Psoas muscle (tissue), 8 donors: ENCODE data around the gene SLC15A5. TPM values are rescaled to one million over a fixed set of nuclear protein-coding genes. Genes with fewer than 3 reads are reported as not detected.

Experiments
- ATAC-seq, 4 donors: fragments of 200-7000 bp; cut with Tn5 transposase; one replicate each; pipeline ENCODE4 v1.9.1; 2020; ENCODE audit warnings: moderate library complexity in 3 of 4, mild to moderate bottlenecking in 2 of 4
- DNase-seq, 2 donors: peaks; one replicate each; pipeline ENCODE4 v3.0.0-alpha.2; 2020
- H3K27ac ChIP-seq: fragments of 200-600 bp; one replicate; pipeline ENCODE4 v1.8.0; 2022
- H3K27me3 ChIP-seq, 3 donors: fragments of 200-600 bp in 1 of 3; one replicate each; pipeline versions ENCODE4 v1.6.1 to v1.8.0; 2013 to 2022; ENCODE audit warnings: low read length in 2 of 3, mild to moderate bottlenecking in 2 of 3, moderate library complexity in 1 of 3; ENCODE audit not compliant: insufficient read depth in 3 of 3
- H3K36me3 ChIP-seq, 2 donors: fragments of 200-600 bp in 1 of 2; one replicate each; pipeline versions ENCODE4 v1.6.1 to v1.8.0; 2013 to 2022; ENCODE audit warnings: low read depth in 1 of 2, mild to moderate bottlenecking in 1 of 2, moderate library complexity in 1 of 2; ENCODE audit not compliant: insufficient read depth in 1 of 2
- H3K4me1 ChIP-seq: fragments of 200-600 bp; one replicate; pipeline ENCODE4 v1.8.0; 2022
- H3K4me3 ChIP-seq: fragments of 200-600 bp; one replicate; pipeline ENCODE4 v1.8.0; 2022; ENCODE audit warnings: mild to moderate bottlenecking
- H3K9me3 ChIP-seq: fragments of 200-600 bp; one replicate; pipeline ENCODE4 v1.8.0; 2022
- WGBS, 3 donors: extraction: QIAGEN DNeasy Blood & Tissue Kit; methylation state at CpG; one replicate each; pipeline versions ENCODE4 v1.1.6 to v1.1.7; 2013; 5-methylcytosine and 5-hydroxymethylcytosine counted together
- intact Hi-C, 2 donors: fragments of 100-400 bp; cut with DNase I; formaldehyde crosslinking; loops; one replicate each; pipeline versions ENCODE4 v1.11.0 to v1.14.2; 2022
- polyA plus RNA-seq, 3 donors: library from polyadenylated mRNA; stranded (reverse); fragments of 200-250 nt; gene quantifications; one replicate each; pipeline ENCODE4 v1.2.3, GENCODE V29; 2013
- total RNA-seq, 4 donors: library from RNA; stranded (reverse); fragmentation: NEBNext Ultra II Directional in 2 of 4; extraction: Animal tissue kit (Norgen Biotek cat#: 25700) in 2 of 4; gene quantifications; one replicate each; pipeline versions ENCODE4 v1.2.1 to v1.2.4, GENCODE V29; 2021 to 2023
- TF ChIP-seq, protein P1 (sequence below): fragments of 200-600 bp; IDR thresholded peaks from one replicate; pipeline ENCODE4 v1.8.0; 2022; ENCODE audit warnings: antibody characterized with exemption
- donor health status: healthy with polysubstance abuse.
- donor health status: DM: no; HTN: no; CAD: no; lungs with moderate emphysema.
- donor health status: Bipolar disorder and iron deficiency.
- donor health status: healthy.
- donor health status: DM: yes; HTN: yes; CAD: no.
- donor health status: DM: no; HTN: no; CAD: no.
- donor health status: DM: no; HTN: no; CAD: no.
- donor health status: DM: yes; HTN: yes; CAD: no.

The SLC15A5 gene
- total and polyA plus RNA-seq, 7 donors: not detected

DNA sequence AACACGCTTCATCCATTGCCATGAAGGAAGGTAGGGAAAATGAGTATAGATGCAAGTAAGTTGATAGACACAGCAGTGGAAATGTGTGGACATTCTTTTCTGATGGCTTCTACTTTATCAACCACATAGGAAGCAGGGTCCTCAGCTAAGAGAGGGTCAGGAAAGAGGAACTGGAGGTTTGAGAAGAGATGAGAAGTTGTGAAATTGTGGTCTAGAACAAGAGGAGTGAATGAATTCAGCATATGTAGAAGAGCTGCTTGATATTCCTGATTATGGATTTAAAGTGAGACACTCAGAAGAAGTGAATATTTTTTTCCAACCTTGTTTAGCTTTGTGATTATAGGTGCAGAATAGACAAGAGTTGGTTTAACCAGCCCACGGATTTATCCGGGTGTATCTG, 128.5 kb downstream of the SLC15A5 start:
- TF ChIP-seq, protein P1, sequence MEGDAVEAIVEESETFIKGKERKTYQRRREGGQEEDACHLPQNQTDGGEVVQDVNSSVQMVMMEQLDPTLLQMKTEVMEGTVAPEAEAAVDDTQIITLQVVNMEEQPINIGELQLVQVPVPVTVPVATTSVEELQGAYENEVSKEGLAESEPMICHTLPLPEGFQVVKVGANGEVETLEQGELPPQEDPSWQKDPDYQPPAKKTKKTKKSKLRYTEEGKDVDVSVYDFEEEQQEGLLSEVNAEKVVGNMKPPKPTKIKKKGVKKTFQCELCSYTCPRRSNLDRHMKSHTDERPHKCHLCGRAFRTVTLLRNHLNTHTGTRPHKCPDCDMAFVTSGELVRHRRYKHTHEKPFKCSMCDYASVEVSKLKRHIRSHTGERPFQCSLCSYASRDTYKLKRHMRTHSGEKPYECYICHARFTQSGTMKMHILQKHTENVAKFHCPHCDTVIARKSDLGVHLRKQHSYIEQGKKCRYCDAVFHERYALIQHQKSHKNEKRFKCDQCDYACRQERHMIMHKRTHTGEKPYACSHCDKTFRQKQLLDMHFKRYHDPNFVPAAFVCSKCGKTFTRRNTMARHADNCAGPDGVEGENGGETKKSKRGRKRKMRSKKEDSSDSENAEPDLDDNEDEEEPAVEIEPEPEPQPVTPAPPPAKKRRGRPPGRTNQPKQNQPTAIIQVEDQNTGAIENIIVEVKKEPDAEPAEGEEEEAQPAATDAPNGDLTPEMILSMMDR: no peak
- Histone ChIP-seq H3K27ac (no peak overlapping the region), H3K4me1 (no peaks in the 10 kb centered on the region), H3K27me3 (peaks cover 0 to 3% (median 0%) of the 10 kb centered on the region in 3 donors), H3K4me3 (no peak overlapping the region), H3K9me3 (no peaks in the 10 kb centered on the region), H3K36me3 (no peaks in the 10 kb centered on the region)
- intact Hi-C loops: no loop called here
- ATAC-seq (no peak), DNase-seq (no peak)
- WGBS, 3 donors: 94 to 98% (median 96%) methylated on average over 3 of the region's 3 CpGs

Other genes with a start within 250 kb of the SLC15A5 start
- 10 to 100 TPM in 3 of 4 donors, 1 to 10 TPM in 1; 9.3 to 33.6 (median 15.0) TPM for gene MGST1, start 70.0 kb upstream of the SLC15A5 start, total RNA-seq
- 10 to 100 TPM; 16.8 to 31.7 (median 24.1) TPM for gene MGST1, start 70.0 kb upstream of the SLC15A5 start, polyA plus RNA-seq